ENCODE data around the gene NFYC. TPM values are rescaled to one million over a fixed set of nuclear protein-coding genes. Genes with fewer than 3 reads are reported as not detected.

The NFYC gene
- total RNA-seq, 1 donor from 2014 or later: 62.3 TPM

Small RNA genes within 50 kb of the gene (microRNA-seq; reads per million reads assigned to microRNA genes)
- 214 reads per million, percentile 61 among the genes with 10 or more reads in this experiment for gene MIR30C1
- 35,593 reads per million, percentile 98 among the genes with 10 or more reads in this experiment for gene MIR30E

Other genes starting within 250 kb of the NFYC start
- gene ZFP69B, start 241.2 kb upstream of the NFYC start, total RNA-seq: 1.2 TPM
- 1.8 TPM for gene ZFP69, start 214.4 kb upstream of the NFYC start, total RNA-seq
- 4.7 TPM for gene EXO5, start 182.9 kb upstream of the NFYC start, total RNA-seq
- 9.7 TPM for gene ZNF684, start 160.1 kb upstream of the NFYC start, total RNA-seq
- gene RIMS3, start 26.0 kb upstream of the NFYC start, total RNA-seq: 1.6 TPM
- gene KCNQ4, start 92.1 kb downstream of the NFYC start, total RNA-seq: 2.8 TPM
- gene CITED4, start 170.7 kb downstream of the NFYC start, total RNA-seq: 40.6 TPM